Measurements from ENCODE around the gene RTN4IP1.
A peak's percentile ranks its signal among the peaks of the same experiment; 100 is the strongest.
"Not testable (repeated sequence)": the region's sequence is repeated elsewhere in the genome, so short reads cannot be mapped to it uniquely, and the experiment has no call there.

RTN4IP1 gene

DNA sequence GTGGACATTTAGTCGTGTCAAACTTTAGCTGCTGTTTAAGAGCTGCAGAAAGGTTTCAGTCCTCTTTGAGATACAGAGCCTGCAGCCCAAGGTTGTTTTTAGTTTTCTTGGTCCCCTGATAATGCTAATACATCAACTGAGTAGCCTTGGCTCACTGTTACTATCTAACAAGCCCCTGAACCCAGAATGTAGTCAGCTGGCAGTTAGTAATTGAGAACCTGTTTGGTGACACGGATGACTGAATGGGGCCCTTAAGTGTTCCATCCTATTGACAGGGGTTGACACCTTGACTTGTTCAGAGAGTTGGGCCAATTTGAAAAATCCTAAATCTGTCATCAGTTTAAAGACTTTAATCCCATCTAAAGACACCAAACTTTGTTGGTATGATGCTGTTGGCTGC is 2.8 kb downstream of the RTN4IP1 start:
- no peak for DNase-seq

DNA sequence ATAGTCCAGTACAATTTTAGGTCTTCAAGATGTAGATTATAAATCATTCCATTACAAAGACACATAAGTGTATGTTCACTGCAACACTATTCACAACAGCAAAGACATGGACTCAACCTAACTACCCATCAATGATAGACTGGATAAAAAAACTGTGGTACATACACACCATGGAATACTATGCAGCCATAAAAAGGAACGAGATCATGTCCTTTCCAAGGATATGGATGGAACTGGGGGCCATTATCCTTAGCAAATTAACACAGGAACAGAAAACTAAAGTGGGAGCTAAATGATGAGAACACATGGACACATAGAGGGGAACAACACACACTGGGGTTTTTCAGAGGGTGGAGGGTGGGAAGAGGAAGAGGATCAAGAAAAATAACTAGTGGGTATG is 6.3 kb downstream of the RTN4IP1 start:
- DNase-seq: no peak

DNA sequence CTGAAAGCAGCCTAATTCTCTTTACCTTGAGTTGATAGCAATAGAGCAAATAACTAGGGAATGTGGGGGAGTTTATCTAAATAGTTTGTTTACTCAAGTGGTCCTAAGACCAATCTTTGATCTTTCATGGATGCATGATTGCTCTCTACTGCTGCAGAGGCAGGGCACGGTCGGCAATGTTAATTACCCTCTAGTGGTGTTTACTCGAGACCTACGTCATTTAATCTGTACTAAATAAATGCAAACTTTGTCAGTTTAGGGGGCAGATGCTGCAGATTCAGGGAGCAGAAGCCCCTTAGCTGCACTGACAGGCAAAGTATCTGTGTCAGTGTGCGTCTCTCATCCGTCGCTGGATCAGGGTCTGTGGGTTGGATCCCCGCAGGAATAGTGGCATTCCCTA is 6.9 kb downstream of the RTN4IP1 start:
- DNase-seq: no peak

DNA sequence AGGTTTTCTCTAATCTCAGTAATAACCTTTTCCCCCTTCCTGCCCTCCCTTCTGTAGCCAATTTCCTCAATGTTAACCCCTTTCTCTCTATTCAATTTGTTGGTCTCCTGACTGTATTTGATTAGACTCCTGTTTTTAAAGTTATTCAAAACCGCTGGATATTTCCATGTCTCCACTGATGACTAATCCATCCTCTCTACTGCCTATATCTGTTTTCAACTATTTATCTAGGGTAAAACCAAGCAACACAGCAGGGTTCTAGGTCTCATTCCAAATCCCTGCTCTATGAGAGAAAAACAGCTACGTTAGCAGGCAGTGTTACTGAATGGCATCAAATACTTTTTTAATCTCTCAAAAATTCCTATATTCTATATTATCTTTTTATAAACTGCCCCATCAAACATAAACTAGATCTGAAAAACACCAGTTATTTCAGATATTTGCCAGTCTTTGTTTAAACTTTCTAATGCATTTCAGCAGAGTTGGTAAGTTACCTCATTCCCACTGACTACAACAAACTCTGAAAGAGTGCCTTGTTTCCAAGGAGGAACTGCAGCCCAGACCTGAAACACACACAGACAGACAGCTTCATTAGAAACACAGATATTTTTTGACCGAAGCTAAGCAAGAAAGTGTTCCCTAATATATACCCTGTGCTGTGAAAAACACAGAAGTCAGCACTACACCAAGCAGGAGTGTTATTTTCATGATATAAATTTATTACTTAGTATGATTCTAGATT is 8.2 kb downstream of the RTN4IP1 start:
- DNase-seq: no peak

DNA sequence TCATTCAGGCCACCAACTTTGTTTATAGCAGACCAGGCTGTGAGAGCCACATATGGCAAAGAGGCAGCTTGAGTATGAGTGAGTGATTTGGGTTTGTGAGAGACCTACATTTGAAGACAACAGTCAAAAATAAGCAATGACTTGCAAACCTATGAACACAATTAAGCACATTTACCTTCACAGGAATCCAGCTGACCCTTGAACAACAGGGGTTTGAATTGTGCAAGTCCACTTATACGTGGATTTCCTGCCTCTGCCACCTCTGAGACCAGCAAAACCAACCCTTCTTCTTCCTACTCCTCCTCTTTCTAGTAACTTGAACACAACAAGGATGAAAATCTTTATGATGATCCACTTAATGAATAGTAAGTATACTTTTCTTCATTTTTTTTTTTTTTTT is 10.1 kb downstream of the RTN4IP1 start:
- DNase-seq: no peak

DNA sequence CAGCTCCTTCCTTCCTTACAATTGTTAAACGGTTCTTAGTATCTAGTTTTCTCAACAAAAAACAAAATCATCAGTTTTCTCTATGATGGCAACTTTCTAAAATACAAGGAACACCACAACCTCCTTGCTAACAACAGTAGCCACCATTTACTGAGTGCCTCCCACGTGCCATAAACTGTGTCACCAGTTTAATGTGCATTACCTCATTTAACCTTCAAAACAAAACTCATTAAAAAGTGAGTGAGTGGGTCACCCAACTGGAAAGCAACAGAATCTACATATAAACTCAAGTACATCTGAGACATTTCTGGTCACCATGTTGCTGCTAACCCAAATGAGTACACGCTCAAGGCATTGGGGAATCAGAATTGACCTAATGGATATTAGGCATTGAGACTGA is 11.0 kb downstream of the RTN4IP1 start:
- DNase-seq: no peak

DNA sequence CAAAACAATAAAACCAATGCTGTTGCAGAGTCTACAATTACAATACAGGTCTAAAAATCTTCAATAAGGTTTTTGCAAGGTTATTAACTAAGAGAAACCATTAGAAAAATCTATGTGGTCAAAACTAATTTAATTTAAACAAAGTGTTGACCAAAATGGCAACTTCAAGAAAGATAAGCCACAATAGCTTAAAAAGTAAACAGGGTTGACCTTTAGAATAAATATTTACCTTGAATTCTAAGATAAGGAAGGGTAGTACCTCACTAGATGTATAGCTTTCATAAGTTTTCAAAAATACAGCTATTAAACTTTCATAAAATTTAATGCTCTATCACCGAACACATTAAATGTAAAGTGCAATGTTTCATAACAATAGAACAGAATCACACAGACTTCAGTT is 11.4 kb downstream of the RTN4IP1 start:
- no peak for DNase-seq

DNA sequence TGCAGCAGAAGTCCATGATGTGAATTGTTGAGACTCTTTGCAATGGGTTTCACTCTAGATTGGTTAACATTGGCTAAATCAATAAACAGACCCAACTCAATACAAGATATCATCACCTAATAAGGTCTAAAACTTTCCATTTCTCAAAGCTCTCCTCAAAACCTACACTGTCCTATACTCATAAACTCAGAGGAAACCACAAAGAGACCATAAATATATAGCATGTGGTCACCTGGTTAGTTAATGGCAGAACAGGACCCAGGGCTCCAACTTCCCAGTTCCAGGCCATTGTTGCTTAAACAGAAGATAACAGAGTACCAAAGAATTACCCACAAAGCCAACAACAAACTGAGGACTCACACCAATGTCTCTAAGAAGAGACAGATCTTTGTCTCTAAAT is 12.0 kb downstream of the RTN4IP1 start:
- no peak for DNase-seq

DNA sequence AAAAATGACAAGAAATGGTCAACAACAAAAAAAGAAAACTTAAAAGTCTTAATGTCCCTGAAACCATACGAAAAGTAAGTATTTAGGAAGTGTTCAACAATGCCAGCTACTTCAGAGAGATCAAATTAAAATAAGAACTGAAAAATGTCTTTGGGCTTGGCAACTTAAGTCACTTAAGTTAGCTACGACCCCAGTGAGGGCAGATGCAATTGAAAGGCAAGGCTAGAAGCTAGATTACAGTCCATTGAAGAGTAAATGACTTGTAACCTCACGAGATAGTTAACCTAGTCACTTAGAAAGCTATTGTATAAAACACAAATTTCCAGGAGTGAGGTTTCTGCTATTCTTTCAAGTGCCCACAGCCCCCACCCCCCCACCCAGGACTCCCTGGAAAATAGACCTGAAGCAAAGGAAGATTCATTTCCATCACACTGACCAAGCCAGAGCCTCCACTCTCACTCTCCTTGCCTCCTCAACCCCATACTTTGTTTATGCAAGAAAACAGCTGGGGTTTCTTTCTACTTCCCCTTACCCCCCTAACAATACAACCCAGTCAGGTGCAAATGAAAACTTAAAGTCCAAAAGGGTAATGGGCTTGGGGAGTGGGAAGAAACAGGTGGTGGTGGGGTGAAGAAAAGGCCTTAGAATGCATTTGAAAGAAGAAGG is 14.6 kb downstream of the RTN4IP1 start:
- DNase-seq: no peak

DNA sequence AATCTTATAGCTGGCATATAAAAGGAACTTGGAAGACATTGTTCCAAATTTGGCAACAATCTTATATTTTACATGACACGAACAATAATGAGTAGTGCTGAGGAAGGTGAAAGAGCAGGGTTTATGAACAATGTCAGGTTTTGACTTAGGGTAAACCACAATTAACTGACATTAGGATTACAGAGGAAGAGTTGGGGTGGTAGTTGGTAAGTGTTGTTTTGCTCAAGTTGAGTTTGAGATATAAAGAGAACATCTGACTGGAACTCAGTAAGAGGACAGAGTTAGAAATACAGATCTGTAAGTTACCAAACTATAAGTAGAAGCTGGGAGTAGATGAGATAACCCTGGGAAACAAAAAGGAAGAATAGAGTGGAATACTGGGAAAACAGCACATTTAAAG is 15.1 kb downstream of the RTN4IP1 start:
- no peak for DNase-seq

DNA sequence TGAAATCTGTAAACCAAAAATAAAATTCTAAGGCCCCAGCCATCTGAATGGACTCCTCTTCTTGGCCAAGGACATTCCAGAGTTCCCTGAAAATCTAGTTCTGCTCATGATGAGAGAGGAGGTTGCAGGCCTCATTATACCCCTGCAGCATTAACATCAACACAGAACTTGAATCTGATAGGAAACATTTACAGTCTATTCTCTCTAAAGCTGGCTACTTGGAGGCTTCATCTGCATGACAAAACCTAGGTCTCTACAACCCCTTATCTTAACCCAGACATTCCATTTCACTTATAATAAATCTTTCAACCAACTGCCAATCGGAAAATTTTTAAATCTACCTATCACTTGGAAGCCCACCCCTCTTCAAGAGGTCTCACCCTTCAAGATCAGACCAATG is 15.7 kb downstream of the RTN4IP1 start:
- no peak for DNase-seq

DNA sequence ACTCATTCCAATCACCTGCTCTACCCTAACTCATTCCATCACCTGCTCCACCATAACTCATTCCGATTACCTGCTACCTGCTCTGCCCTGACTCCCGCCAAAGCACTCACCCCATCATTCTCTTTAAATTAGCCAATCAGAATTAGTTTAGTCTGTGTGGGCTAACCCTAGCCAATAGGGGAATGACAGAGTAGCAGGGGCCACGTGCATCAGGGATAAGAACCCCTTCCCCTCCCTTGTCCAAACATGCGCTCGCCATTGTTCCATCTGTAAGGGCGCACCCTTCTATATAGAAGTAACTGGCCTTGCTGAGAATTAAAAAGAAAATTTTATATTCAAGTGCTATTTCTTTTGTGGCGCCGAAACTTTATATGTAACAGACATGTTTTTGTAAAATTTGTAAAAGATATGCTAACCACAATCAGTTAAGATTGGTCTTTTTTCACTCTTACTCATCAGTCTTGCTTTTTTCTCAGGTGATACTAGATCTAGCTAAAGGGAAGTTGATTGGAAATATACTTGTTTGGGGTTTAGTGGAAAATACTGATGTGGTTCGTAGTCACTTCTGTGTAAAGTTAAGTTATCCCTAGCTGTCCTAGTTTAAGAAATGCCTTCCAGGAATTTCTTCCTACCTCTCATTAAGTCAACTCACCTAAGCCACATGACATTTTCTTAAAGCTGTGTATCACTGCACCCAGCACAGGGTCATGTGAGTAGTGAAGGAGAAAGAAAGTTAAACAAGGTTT is 16.5 kb downstream of the RTN4IP1 start:
- no peak for DNase-seq

DNA sequence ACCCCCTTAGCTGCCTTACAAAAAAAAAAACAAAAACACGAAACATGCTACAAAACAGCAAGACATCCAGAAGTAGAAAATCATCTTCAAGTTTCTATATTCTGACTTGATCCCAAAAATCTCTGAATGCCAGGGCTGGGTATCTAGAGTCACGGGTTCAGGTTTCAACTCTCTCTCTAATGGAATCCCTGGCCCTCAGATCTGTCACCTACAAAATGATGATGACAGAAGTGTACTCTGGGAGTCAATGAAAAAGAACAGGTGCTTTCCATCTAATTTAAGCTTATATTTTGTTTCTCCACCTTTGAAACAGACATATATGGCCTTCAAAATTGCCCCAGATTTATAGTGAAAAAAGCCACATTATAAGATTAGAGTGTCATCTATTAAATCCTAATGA is 18.3 kb downstream of the RTN4IP1 start:
- DNase-seq: no peak

DNA sequence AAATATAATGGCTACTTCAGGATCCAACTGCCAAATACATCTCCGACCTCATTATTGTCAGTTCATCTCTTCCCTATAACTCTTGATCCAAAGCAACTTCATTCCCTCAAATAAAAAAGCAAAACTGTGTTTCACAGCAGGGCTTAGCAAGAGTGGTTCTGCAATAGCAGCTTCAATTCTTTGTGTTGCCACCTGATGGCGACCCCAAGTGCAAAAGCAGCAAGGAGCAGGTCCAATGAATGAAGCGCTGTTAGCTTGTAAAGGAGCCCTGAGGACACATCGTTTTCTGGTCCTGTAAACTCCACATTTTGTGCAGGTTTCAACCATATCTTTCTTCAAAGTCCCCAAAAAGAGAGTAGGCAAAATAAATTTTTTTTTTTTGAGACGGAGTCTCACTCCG is 19.6 kb downstream of the RTN4IP1 start:
- DNase-seq: peak; percentile 6

DNA sequence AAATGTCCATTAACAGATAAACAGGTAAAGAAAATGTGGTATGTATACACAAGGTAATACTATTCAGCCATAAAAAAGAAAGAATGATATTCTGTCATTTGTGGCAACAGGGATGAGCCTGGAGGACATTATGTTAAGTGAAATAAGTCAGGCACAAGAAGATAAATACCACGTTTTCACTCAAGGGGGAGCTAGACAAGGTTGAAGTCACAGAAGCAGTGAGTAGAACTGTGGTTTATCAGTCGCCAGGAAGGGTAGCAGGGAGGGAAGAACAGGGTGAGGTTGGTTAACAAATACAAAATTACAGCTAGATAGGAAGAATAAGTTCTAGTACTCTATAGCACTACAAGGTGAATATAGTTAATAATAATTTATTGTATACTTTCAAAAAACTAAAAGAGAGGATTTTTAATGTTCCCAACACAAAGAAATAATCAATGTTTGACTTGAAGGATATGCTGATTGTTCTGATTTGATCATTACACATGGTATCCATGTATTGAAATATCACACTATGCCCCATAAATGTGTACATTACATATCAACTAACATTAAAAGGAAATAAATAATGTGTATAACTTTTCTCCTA is 21.1 kb downstream of the RTN4IP1 start:
- peak; percentile 53 for DNase-seq

DNA sequence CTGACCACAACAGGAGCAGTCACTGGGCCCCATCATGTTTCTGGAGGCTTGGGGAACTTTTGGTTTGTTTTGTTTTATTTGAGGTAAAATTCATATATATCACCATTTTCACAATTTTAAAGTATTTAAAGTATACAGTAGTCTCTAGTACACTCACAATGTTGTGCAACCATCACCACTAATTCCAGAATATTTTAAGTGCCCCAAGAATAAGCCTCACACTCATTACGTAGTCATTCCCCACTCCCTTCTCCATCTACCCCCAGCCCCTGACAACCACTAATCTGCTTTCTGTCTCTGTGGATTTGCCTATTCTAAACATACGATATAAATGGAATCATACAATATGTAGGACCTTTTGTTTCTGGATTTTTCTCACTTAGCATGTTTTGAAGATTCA is 29.0 kb downstream of the RTN4IP1 start:
- no peak for DNase-seq

DNA sequence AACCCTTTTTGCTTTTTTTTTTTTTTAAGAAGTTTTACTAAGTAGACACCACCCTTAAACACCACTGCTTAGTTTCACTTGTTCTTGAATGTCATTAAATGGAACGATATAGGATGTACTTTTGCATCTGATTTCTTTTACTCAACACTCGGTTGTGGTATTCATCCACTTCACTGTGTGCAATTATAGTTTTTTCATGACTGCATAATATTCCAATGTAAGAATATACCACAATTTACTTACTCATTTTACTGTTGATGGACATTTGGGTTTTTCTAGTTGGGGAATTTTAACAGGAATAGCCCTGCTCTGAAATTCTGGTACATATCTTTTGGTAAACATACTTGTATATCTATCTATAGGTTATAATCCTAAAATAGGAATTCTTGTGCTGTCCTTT is 29.9 kb downstream of the RTN4IP1 start:
- no peak for DNase-seq

DNA sequence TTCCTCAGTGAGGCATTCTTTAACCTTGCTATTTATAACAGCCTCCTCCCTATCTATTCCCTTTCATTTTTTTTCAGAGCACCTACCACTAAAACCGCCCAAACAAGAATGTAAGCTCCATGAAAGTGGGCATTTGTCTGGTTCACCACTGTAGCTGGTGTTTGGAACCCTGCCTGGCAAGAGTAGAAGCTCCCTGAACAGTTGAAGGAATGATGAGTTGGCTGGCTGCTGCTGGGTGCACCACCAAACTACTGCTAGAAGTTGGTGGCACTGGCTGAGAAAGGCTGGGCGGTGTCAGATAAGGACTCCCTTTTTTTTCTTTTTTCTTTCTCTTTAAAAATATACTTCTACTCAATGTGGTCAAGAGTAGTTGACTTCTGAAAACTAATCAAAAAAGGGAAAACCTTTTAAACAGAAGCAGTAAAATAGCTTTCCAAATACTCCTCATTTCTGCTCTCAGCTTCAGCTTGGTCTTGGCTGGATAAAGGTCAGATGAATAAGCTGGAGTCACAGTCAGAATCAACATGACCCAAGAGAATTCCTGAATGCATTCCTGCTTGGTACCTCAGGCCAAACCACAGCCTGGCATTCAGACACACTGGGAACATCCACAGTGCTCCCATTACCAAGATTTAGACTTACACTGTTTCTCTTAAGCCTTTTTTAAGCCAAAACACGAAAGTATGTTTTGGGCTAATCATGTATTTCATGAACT is 38.0 kb downstream of the RTN4IP1 start:
- no peak for DNase-seq

DNA sequence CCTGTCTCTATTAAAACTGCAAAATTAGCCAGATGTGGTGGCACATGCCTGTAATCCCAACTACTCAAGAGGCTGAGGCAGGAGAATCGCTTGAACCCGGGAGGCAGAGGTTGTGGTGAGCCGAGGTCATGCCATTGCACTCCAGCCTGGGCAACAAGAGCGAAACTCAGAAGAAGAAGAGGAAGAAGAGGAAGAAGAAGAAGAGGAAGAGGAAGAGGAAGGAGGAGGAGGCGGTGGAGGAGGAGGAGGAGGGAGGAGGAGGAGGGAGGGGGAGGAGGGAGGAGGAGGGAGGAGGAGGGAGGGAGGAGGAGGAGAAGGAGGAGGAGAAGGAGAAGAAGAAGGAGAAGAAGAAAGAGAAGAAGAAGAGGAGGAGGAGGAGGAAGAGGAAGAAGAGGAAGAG is 40.4 kb downstream of the RTN4IP1 start:
- DNase-seq: not testable (repeated sequence)

DNA sequence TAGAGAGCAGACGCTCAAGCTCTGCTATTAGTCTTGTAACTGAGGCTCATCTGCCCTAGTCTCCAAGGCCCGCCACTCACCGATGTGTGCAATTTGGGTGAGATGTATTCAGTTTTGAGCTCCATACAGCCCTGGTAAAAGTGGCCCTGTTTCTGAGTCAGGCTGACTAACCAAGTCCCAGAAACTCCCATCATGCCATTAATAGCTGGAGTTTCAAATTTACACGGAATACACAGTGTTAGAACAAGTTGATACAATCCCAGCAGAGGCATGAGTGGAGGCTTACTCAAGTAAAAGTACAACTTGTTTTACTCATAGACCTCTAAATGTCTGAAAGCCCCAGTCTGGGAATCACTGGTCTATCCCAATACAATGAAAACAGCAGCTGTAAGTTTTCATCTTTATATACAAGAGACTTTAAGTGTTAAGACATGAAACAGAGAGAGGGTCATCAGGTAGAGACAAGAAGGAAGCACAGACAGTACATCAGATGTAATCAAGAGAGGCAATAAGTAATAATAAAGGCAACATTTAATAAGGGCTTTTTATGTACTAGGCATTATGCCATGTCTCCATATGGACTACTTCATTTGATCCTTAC is 42.4 kb downstream of the RTN4IP1 start:
- DNase-seq: no peak

DNA sequence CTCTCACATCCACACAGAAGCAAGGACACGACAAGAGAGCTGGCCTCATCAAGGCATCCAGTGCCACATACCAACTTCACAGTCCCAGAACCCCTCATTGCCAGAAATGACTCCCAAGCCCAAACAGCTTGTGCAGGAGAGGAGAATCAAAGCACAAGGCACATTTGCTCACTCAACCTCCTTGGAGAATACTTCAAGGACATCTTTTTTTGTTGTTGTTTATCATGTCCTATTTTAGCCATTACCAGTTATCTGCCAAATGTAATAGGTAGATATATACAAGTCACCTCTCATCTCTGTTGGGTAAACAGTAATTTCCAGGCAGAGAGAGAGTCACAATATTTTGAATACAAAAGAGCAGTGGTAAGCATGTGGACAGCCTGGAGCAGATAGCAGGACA is 47.8 kb downstream of the RTN4IP1 start:
- DNase-seq: no peak

DNA sequence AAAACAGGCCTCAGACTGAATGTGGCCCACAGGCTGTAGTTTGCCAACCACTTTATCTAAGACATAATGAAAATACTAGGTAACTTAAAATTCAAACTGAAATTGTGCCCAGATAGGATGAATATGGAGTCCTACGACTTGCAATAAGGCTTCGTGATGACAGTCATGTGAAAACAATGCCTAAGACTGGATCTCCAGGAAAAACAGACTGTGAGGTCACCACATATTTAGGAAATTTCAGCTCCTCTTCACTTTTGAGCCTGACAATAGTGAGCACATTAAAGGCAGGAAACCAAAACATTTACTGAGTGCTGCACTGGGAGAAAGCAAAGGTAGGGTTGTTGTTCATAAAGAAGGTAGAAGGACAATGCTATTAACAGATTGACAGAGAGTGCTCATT is 50.0 kb downstream of the RTN4IP1 start:
- DNase-seq: no peak
